HepG2 (cell line): ENCODE measurements around the gene CRIM1.

Source experiments
- ADNP ChIP-seq: sonication (generic); formaldehyde crosslinking; IDR thresholded peaks from 2 replicates; pipeline ENCODE4 v1.4.0; 2020; ENCODE audit warnings: missing genetic modification reagents
- ATF3 ChIP-seq: sonication (generic); formaldehyde crosslinking; IDR thresholded peaks from 2 replicates; pipeline ENCODE4 v1.4.0; 2020; ENCODE audit warnings: missing genetic modification reagents
- CCDC6 ChIP-seq: sonication (generic); formaldehyde crosslinking; IDR thresholded peaks from 2 replicates; pipeline ENCODE4 v1.8.1; 2022; ENCODE audit warnings: mild to moderate bottlenecking, missing genetic modification reagents, moderate library complexity
- CTCF ChIP-seq: sonication (generic); formaldehyde crosslinking; IDR thresholded peaks from 2 replicates; pipeline ENCODE4 v1.5.0; 2020; ENCODE audit warnings: mild to moderate bottlenecking, missing genetic modification reagents, moderate library complexity
- EZH2 ChIP-seq: conservative IDR thresholded peaks from 2 replicates; pipeline ENCODE4 v1.6.1; 2012; ENCODE audit warnings: mild to moderate bottlenecking, low read depth, low read length, moderate library complexity
- GLMP ChIP-seq: sonication (generic); formaldehyde crosslinking; IDR thresholded peaks from 2 replicates; pipeline ENCODE4 v1.9.0; 2021; ENCODE audit warnings: missing genetic modification reagents, mild to moderate bottlenecking, borderline replicate concordance
- JUND ChIP-seq: sonication (generic); formaldehyde crosslinking; IDR thresholded peaks from 2 replicates; pipeline ENCODE4 v1.8.0; 2022; ENCODE audit warnings: mild to moderate bottlenecking, missing genetic modification reagents
- MAFK ChIP-seq, 2 experiments: IDR thresholded peaks in 1 of 2; conservative IDR thresholded peaks in 1 of 2; 2 replicates each; pipeline ENCODE4 v1.6.1; 2011; ENCODE audit warnings: improper control_type of control experiment in 2 of 2, low read length in 2 of 2
- MZF1 ChIP-seq: sonication (generic); formaldehyde crosslinking; IDR thresholded peaks from 2 replicates; pipeline ENCODE4 v1.8.1; 2023; ENCODE audit warnings: mild to moderate bottlenecking, missing genetic modification reagents, borderline replicate concordance
- POLR2A ChIP-seq, 2 experiments: IDR thresholded peaks; 2 replicates each; pipeline ENCODE4 v1.6.1; 2011; ENCODE audit warnings: low read depth in 2 of 2, low read length in 2 of 2, mild to moderate bottlenecking in 1 of 2, moderate library complexity in 1 of 2; ENCODE audit not compliant: insufficient read depth in 1 of 2
- RAD21 ChIP-seq: fragments of 450-650 bp; formaldehyde crosslinking; IDR thresholded peaks from 2 replicates; pipeline ENCODE4 v1.5.0; 2020; ENCODE audit warnings: mild to moderate bottlenecking
- ZNF205 ChIP-seq: IDR thresholded peaks from 2 replicates; pipeline ENCODE4 v1.6.1; 2018; ENCODE audit warnings: missing biosample characterization, missing genetic modification reagents
- ZNF274 ChIP-seq: sonication (generic); formaldehyde crosslinking; IDR thresholded peaks from 2 replicates; pipeline ENCODE4 v1.5.1; 2020; ENCODE audit warnings: mild to moderate bottlenecking, missing genetic modification reagents
- ZNF747 ChIP-seq: sonication (generic); formaldehyde crosslinking; IDR thresholded peaks from 2 replicates; pipeline ENCODE4 v1.8.1; 2023; ENCODE audit warnings: missing genetic modification reagents, mild to moderate bottlenecking, borderline replicate concordance

- TF ChIP-seq ZNF747 (no peak), ZNF274 (CRISPR knock-in tag) (no peak; the same call in none of the 2 replicates), CCDC6 (CRISPR knock-in tag) (peak; percentile 94), ADNP (CRISPR knock-in tag) (no peak), GLMP (CRISPR knock-in tag) (no peak), EZH2 (no peak), POLR2A (IDR thresholded peaks at IDR 0.05; ENCODE audit: insufficient read depth in 1 of 2, low read depth in 2 of 2, low read length in 2 of 2) (peak; percentile 91 to 95), CTCF (CRISPR knock-in tag) (no peak), JUND (CRISPR knock-in tag) (no peak), MAFK (conservative IDR thresholded peaks at IDR 0.05 in 1 of 2, IDR thresholded peaks at IDR 0.05 in 1 of 2; ENCODE audit: low read length in 2 of 2) (no peak), MZF1 (no peak), ATF3 (CRISPR knock-in tag) (no peak; the same call in 1 of the 2 replicates), RAD21 (CRISPR knock-in tag) (peak; percentile 53), ZNF205 (no peak)
Measured at GRCh38 chr2:36355151-36355889, at the start of gene CRIM1.
